PC-3 (cell line): Measurements from ENCODE around the gene ETV5. TPM values are rescaled to one million over a fixed set of nuclear protein-coding genes. Genes with fewer than 3 reads are reported as not detected.

Experiments
- ATAC-seq: fragments of 200-7000 bp; cut with Tn5 transposase; 2 replicates; pipeline ENCODE4 v1.9.1; 2020; ENCODE audit warnings: mild to moderate bottlenecking, moderate library complexity
- BruUV-seq: library from RNA; stranded (reverse); fragments of 400-500 nt; replicated peaks from 2 replicates; lab custom pipeline; 2021; lab: Mats Ljungman, UMichigan
- CTCF ChIA-PET: fragments of 300-600 bp; sonication (Branson Sonifier 250); formaldehyde crosslinking; loops from one replicate; lab custom pipeline; 2022; ENCODE audit warnings: antibody characterized with exemption; lab: Charles Lee
- POLR2A ChIA-PET: fragments of 300-600 bp; sonication (Branson Sonifier 250); formaldehyde crosslinking; loops from one replicate; lab custom pipeline; 2022; ENCODE audit warnings: antibody characterized with exemption; ENCODE audit not compliant: unreplicated experiment; lab: Charles Lee
- DNase-seq: peaks from one replicate; pipeline ENCODE4 v3.0.0-alpha.2; 2015
- H2AFZ ChIP-seq: fragments of 300-600 bp; sonication (generic); 2 replicates; pipeline ENCODE4 v1.6.0; 2016; ENCODE audit warnings: antibody characterized with exemption, low read length
- H3F3A ChIP-seq: fragments of 300-600 bp; sonication (generic); one replicate; pipeline ENCODE4 v1.6.0; 2017; ENCODE audit warnings: antibody characterized with exemption, low read length, control low read depth, mild to moderate bottlenecking; ENCODE audit not compliant: unreplicated experiment
- H3K27ac ChIP-seq: fragments of 300-600 bp; sonication (generic); 2 replicates; pipeline ENCODE4 v1.5.1; 2016; ENCODE audit warnings: mild to moderate bottlenecking, low read length
- H3K27me3 ChIP-seq: fragments of 300-600 bp; sonication (generic); 2 replicates; pipeline ENCODE4 v1.6.1; 2016; ENCODE audit warnings: low read length, mixed read lengths
- H3K36me3 ChIP-seq: fragments of 300-600 bp; sonication (generic); 2 replicates; pipeline ENCODE4 v1.6.1; 2016; ENCODE audit warnings: low read depth, mixed run types, low read length, mixed read lengths
- H3K4me1 ChIP-seq: fragments of 300-600 bp; sonication (generic); 2 replicates; pipeline ENCODE4 v1.5.1; 2016; ENCODE audit warnings: low read length; ENCODE audit not compliant: insufficient read depth
- H3K4me2 ChIP-seq: fragments of 300-600 bp; sonication (generic); 2 replicates; pipeline ENCODE4 v1.6.0; 2016; ENCODE audit warnings: low read length
- H3K4me3 ChIP-seq: fragments of 300-600 bp; sonication (generic); 2 replicates; pipeline ENCODE4 v1.5.1; 2016; ENCODE audit warnings: mild to moderate bottlenecking, low read length, mixed read lengths
- H3K79me2 ChIP-seq: fragments of 300-600 bp; sonication (generic); 2 replicates; pipeline ENCODE4 v1.6.1; 2017; ENCODE audit warnings: low read length, mixed read lengths
- H3K9ac ChIP-seq: fragments of 300-600 bp; sonication (generic); 2 replicates; pipeline ENCODE4 v1.6.0; 2016; ENCODE audit warnings: mild to moderate bottlenecking, low read length
- H3K9me2 ChIP-seq: fragments of 300-600 bp; sonication (generic); replicated peaks from 2 replicates; pipeline ENCODE4 v1.6.1; 2016; ENCODE audit warnings: mixed run types, low read length, mixed read lengths
- H3K9me3 ChIP-seq: fragments of 300-600 bp; sonication (generic); 2 replicates; pipeline ENCODE4 v1.6.1; 2016; ENCODE audit warnings: low read length, mixed read lengths
- H4K20me1 ChIP-seq: fragments of 300-600 bp; sonication (generic); 2 replicates; pipeline ENCODE4 v1.6.1; 2016; ENCODE audit warnings: low read length, mixed read lengths
- CTCF ChIP-seq: fragments of 300-600 bp; sonication (generic); conservative IDR thresholded peaks from 2 replicates; pipeline ENCODE4 v1.5.1; 2017; ENCODE audit warnings: antibody characterized with exemption, low read depth, mild to moderate bottlenecking, low read length
- EZH2 ChIP-seq: fragments of 300-600 bp; sonication (generic); IDR thresholded peaks from one replicate; pipeline ENCODE4 v1.6.1; 2017; ENCODE audit warnings: antibody characterized with exemption, mild to moderate bottlenecking, low read length; ENCODE audit not compliant: unreplicated experiment
- EZH2phosphoT487 ChIP-seq: fragments of 300-600 bp; sonication (generic); IDR thresholded peaks from 2 replicates; pipeline ENCODE4 v1.6.1; 2018; ENCODE audit warnings: mild to moderate bottlenecking, antibody characterized with exemption, low read length, borderline replicate concordance
- intact Hi-C: fragments of 100-400 bp; cut with micrococcal nuclease; formaldehyde crosslinking; loops from 2 replicates; pipeline ENCODE4 v1.9.0; 2023
- total RNA-seq: library from RNA; depleted of rRNA; stranded (reverse); fragments of >200 nt; gene quantifications from 2 replicates; pipeline ENCODE4 v1.2.3, GENCODE V29; 2014

The ETV5 gene
- total RNA-seq, 1 experiment from 2014 or later, result 60.6 TPM

- CTCF ChIA-PET, result no interaction called here
These were observed 83.7 kb downstream of the ETV5 start for GRCh38 chr3:186025161-186025560.

GRCh38 chr3:186024210-186024609, 84.7 kb downstream of the ETV5 start:
- no peaks in the 10 kb centered on the region for H3F3A ChIP-seq
- TF ChIP-seq EZH2, result no peak
- TF ChIP-seq CTCF, result no peak
- no peak for TF ChIP-seq EZH2phosphoT487
- no peak overlapping the region for H3K9ac ChIP-seq
- ATAC-seq (no peak), DNase-seq (no peak)
- H3K27me3 ChIP-seq, result peaks cover 17% of the 10 kb centered on the region; the same call in 1 of the 2 replicates
- no peak overlapping the region for H2AFZ ChIP-seq
- no peaks in the 10 kb centered on the region for H3K36me3 ChIP-seq
- CTCF ChIA-PET, result no interaction called here
- H3K4me1 ChIP-seq, result no peaks in the 10 kb centered on the region
- no peak overlapping the region for H3K27ac ChIP-seq
- H3K9me3 ChIP-seq, result no peaks in the 10 kb centered on the region
- no TSS peak for BruUV-seq
- H3K4me2 ChIP-seq, result no peak overlapping the region
- no peaks in the 10 kb centered on the region for H3K79me2 ChIP-seq
- POLR2A ChIA-PET, result no interaction called here
- H4K20me1 ChIP-seq, result no peaks in the 10 kb centered on the region
- no peaks in the 10 kb centered on the region for H3K9me2 ChIP-seq
- intact Hi-C loops, result no loop called here
- no peak overlapping the region for H3K4me3 ChIP-seq

More at GRCh38 chr3:186025161-186025560, 83.7 kb downstream of the ETV5 start:
- Histone ChIP-seq H3K79me2 (no peaks in the 10 kb centered on the region), H3F3A (no peaks in the 10 kb centered on the region), H3K27me3 (peaks cover 17% of the 10 kb centered on the region; the same call in 1 of the 2 replicates), H3K9me2 (no peaks in the 10 kb centered on the region), H3K27ac (no peak overlapping the region), H3K4me1 (no peaks in the 10 kb centered on the region), H3K4me2 (no peak overlapping the region), H3K9ac (no peak overlapping the region), H3K36me3 (no peaks in the 10 kb centered on the region), H4K20me1 (no peaks in the 10 kb centered on the region), H2AFZ (no peak overlapping the region), H3K4me3 (no peak overlapping the region), H3K9me3 (no peaks in the 10 kb centered on the region)
- no peak for ATAC-seq
- intact Hi-C loops, result no loop called here
- BruUV-seq, result no TSS peak
- POLR2A ChIA-PET, result no interaction called here
- DNase-seq, result no peak
- TF ChIP-seq CTCF (no peak), EZH2phosphoT487 (no peak), EZH2 (no peak)

- Histone ChIP-seq H3F3A (no peaks in the 10 kb centered on the region), H2AFZ (no peak overlapping the region), H3K4me3 (no peak overlapping the region), H3K4me1 (no peaks in the 10 kb centered on the region), H3K27me3 (peaks cover 17% of the 10 kb centered on the region; the same call in 1 of the 2 replicates), H3K9me3 (no peaks in the 10 kb centered on the region), H3K27ac (no peak overlapping the region), H3K79me2 (no peaks in the 10 kb centered on the region), H3K4me2 (no peak overlapping the region), H3K9me2 (no peaks in the 10 kb centered on the region), H4K20me1 (no peaks in the 10 kb centered on the region), H3K36me3 (no peaks in the 10 kb centered on the region), H3K9ac (no peak overlapping the region)
- ChIA-PET POLR2A (no interaction called here), CTCF (no interaction called here)
- TF ChIP-seq CTCF (no peak), EZH2 (no peak), EZH2phosphoT487 (no peak)
- ATAC-seq (no peak), DNase-seq (no peak)
- intact Hi-C loops, result no loop called here
- BruUV-seq, result no TSS peak
These were observed 86.0 kb downstream of the ETV5 start for GRCh38 chr3:186022931-186023330.
